ENCODE data around the gene LGI4.

Gene LGI4
- 0.07 to 2.0 (median 0.21) reads per million in 9 experiments for total RNA-seq

- Mint-ChIP-seq H3K4me1 (ENCODE audit: low read depth in 2 of 2) (peaks cover 5 to 14% of the 10 kb centered on the region in 2 donors), H3K27ac (no peak within 1 kb of the TSS), H3K9me3 (peaks cover 5 to 11% of the 10 kb centered on the region in 2 donors), H3K36me3 (ENCODE audit: insufficient read depth) (no peaks in the 10 kb centered on the region), H3K4me3 (no peak within 1 kb of the TSS), H3K27me3 (no peaks in the 10 kb centered on the region)
- DNase-seq: no peak
- no peak for ATAC-seq (replicated peaks)
These were observed at the start of gene LGI4 for GRCh38 chr19:35134601-35135242. LGI4 (minus strand) TSS chr19:35135059; CDS start chr19:35134680, 379 bp downstream.

- Mint-ChIP-seq H3K27me3 (no peaks in the 10 kb centered on the region), H3K36me3 (ENCODE audit: insufficient read depth) (no peaks in the 10 kb centered on the region), H3K9me3 (no peaks in the 10 kb centered on the region), H3K4me1 (ENCODE audit: low read depth in 2 of 2) (peaks cover 0 to 2% of the 10 kb centered on the region in 2 donors), H3K27ac (no peak overlapping the region), H3K4me3 (no peak overlapping the region)
- DNase-seq (no peak), ATAC-seq (replicated peaks) (no peak)
These were observed 49.4 kb upstream of the LGI4 start for GRCh38 chr19:35184267-35184666.

GRCh38 chr19:35181387-35181786 is 46.5 kb upstream of the LGI4 start:
- no peaks in the 10 kb centered on the region for H3K36me3 Mint-ChIP-seq (ENCODE audit: insufficient read depth)
- no peaks in the 10 kb centered on the region for H3K9me3 Mint-ChIP-seq
- DNase-seq (no peak), ATAC-seq (replicated peaks) (no peak)
- H3K4me3 Mint-ChIP-seq: no peak overlapping the region
- H3K27me3 Mint-ChIP-seq: no peaks in the 10 kb centered on the region
- H3K27ac Mint-ChIP-seq: no peak overlapping the region
- peaks cover 0 to 5% of the 10 kb centered on the region in 2 donors for H3K4me1 Mint-ChIP-seq (ENCODE audit: low read depth in 2 of 2)

- no peak overlapping the region for H3K4me3 Mint-ChIP-seq
- H3K36me3 Mint-ChIP-seq (ENCODE audit: insufficient read depth): peaks cover 2% of the 10 kb centered on the region
- no peak for ATAC-seq (replicated peaks)
- H3K4me1 Mint-ChIP-seq (ENCODE audit: low read depth in 2 of 2): peaks cover 4 to 8% of the 10 kb centered on the region in 2 donors
- H3K9me3 Mint-ChIP-seq: no peaks in the 10 kb centered on the region
- no peaks in the 10 kb centered on the region for H3K27me3 Mint-ChIP-seq
- no peak for DNase-seq
- no peak overlapping the region for H3K27ac Mint-ChIP-seq
These were observed 45.0 kb upstream of the LGI4 start for GRCh38 chr19:35179830-35180229.

- Mint-ChIP-seq H3K4me3 (no peak overlapping the region), H3K27me3 (no peaks in the 10 kb centered on the region), H3K36me3 (ENCODE audit: insufficient read depth) (peaks cover 2% of the 10 kb centered on the region), H3K9me3 (no peaks in the 10 kb centered on the region), H3K4me1 (ENCODE audit: low read depth in 2 of 2) (peaks cover 4 to 12% of the 10 kb centered on the region in 2 donors), H3K27ac (no peak overlapping the region)
- DNase-seq (no peak), ATAC-seq (replicated peaks) (no peak)
These were observed 43.8 kb upstream of the LGI4 start for GRCh38 chr19:35178701-35179100.

- H3K27ac Mint-ChIP-seq: no peak overlapping the region
- H3K27me3 Mint-ChIP-seq: no peaks in the 10 kb centered on the region
- peaks cover 2% of the 10 kb centered on the region for H3K36me3 Mint-ChIP-seq (ENCODE audit: insufficient read depth)
- DNase-seq (no peak), ATAC-seq (replicated peaks) (no peak)
- H3K9me3 Mint-ChIP-seq: no peaks in the 10 kb centered on the region
- no peak overlapping the region for H3K4me3 Mint-ChIP-seq
- H3K4me1 Mint-ChIP-seq (ENCODE audit: low read depth in 2 of 2): peaks cover 4 to 13% of the 10 kb centered on the region in 2 donors
These were observed 42.8 kb upstream of the LGI4 start for GRCh38 chr19:35177377-35178274.

GRCh38 chr19:35176181-35176570 is 41.3 kb upstream of the LGI4 start:
- H3K27ac Mint-ChIP-seq: peak overlapping the region in 1 of 2 donors; percentile 85
- no peaks in the 10 kb centered on the region for H3K9me3 Mint-ChIP-seq
- H3K27me3 Mint-ChIP-seq: no peaks in the 10 kb centered on the region
- ATAC-seq (replicated peaks) (no peak), DNase-seq (no peak)
- H3K4me1 Mint-ChIP-seq (ENCODE audit: low read depth in 2 of 2): peaks cover 4 to 22% of the 10 kb centered on the region in 2 donors
- H3K36me3 Mint-ChIP-seq (ENCODE audit: insufficient read depth): peaks cover 7% of the 10 kb centered on the region
- H3K4me3 Mint-ChIP-seq: no peak overlapping the region

- ATAC-seq (replicated peaks): no peak
- Mint-ChIP-seq H3K27ac (no peak overlapping the region), H3K4me3 (no peak overlapping the region), H3K9me3 (no peaks in the 10 kb centered on the region), H3K4me1 (ENCODE audit: low read depth in 2 of 2) (peaks cover 4 to 19% of the 10 kb centered on the region in 2 donors), H3K27me3 (no peaks in the 10 kb centered on the region), H3K36me3 (ENCODE audit: insufficient read depth) (peaks cover 14% of the 10 kb centered on the region)
- DNase-seq: no peak
These were observed 39.4 kb upstream of the LGI4 start for GRCh38 chr19:35174226-35174625.

- Mint-ChIP-seq H3K9me3 (no peaks in the 10 kb centered on the region), H3K36me3 (ENCODE audit: insufficient read depth) (peaks cover 32% of the 10 kb centered on the region), H3K27me3 (no peaks in the 10 kb centered on the region), H3K4me3 (peak overlapping the region in 1 of 2 donors; percentile 50), H3K4me1 (ENCODE audit: low read depth in 2 of 2) (peaks cover 11 to 24% of the 10 kb centered on the region in 2 donors), H3K27ac (peak overlapping the region in 1 of 2 donors; percentile 85)
- DNase-seq (no peak), ATAC-seq (replicated peaks) (peak; percentile 43)
These were observed 36.9 kb upstream of the LGI4 start for GRCh38 chr19:35171730-35172129.

GRCh38 chr19:35170359-35171061 is 35.7 kb upstream of the LGI4 start:
- Mint-ChIP-seq H3K36me3 (ENCODE audit: insufficient read depth) (peaks cover 45% of the 10 kb centered on the region), H3K9me3 (peaks cover 0 to 10% of the 10 kb centered on the region in 2 donors), H3K4me3 (no peak overlapping the region), H3K4me1 (ENCODE audit: low read depth in 2 of 2) (peaks cover 11 to 30% of the 10 kb centered on the region in 2 donors), H3K27me3 (no peaks in the 10 kb centered on the region), H3K27ac (peak overlapping the region in 1 of 2 donors; percentile 90)
- DNase-seq: no peak
- ATAC-seq (replicated peaks): no peak

GRCh38 chr19:35169221-35169995 is 34.5 kb upstream of the LGI4 start:
- Mint-ChIP-seq H3K27ac (peak overlapping the region; percentile 85 to 90), H3K4me3 (no peak overlapping the region), H3K9me3 (peaks cover 0 to 11% of the 10 kb centered on the region in 2 donors), H3K4me1 (ENCODE audit: low read depth in 2 of 2) (peaks cover 11 to 29% of the 10 kb centered on the region in 2 donors), H3K36me3 (ENCODE audit: insufficient read depth) (peaks cover 53% of the 10 kb centered on the region), H3K27me3 (no peaks in the 10 kb centered on the region)
- no peak for DNase-seq
- no peak for ATAC-seq (replicated peaks)

GRCh38 chr19:35168196-35168595 is 33.3 kb upstream of the LGI4 start:
- H3K4me1 Mint-ChIP-seq (ENCODE audit: low read depth in 2 of 2): peaks cover 12 to 26% of the 10 kb centered on the region in 2 donors
- no peaks in the 10 kb centered on the region for H3K27me3 Mint-ChIP-seq
- no peak overlapping the region for H3K4me3 Mint-ChIP-seq
- H3K36me3 Mint-ChIP-seq (ENCODE audit: insufficient read depth): peaks cover 65% of the 10 kb centered on the region
- DNase-seq: no peak
- no peak for ATAC-seq (replicated peaks)
- peaks cover 0 to 11% of the 10 kb centered on the region in 2 donors for H3K9me3 Mint-ChIP-seq
- peak overlapping the region; percentile 85 to 90 for H3K27ac Mint-ChIP-seq

Data from effector memory CD8-positive, alpha-beta T cell (primary cell).